OCI-LY7 (cell line): Measurements from ENCODE around the gene SPESP1. TPM values are rescaled to one million over a fixed set of nuclear protein-coding genes. Genes with fewer than 3 reads are reported as not detected.

Experiments
- BruUV-seq: library from RNA; stranded (reverse); fragments of 400-500 nt; replicated peaks from 2 replicates; lab custom pipeline; 2021; lab: Mats Ljungman, UMichigan
- CTCF ChIA-PET: fragments of 300-600 bp; sonication (Branson Sonifier 250); formaldehyde crosslinking; loops from one replicate; lab custom pipeline; 2022; ENCODE audit warnings: antibody characterized with exemption; ENCODE audit not compliant: unreplicated experiment; lab: Charles Lee
- POLR2A ChIA-PET: fragments of 300-600 bp; sonication (Branson Sonifier 250); formaldehyde crosslinking; loops from one replicate; lab custom pipeline; 2022; ENCODE audit warnings: antibody characterized with exemption; lab: Charles Lee
- DNase-seq: peaks from one replicate; pipeline ENCODE4 v3.0.0-alpha.2; 2015; ENCODE audit warnings: low spot score
- H2AFZ ChIP-seq: fragments of 200-600 bp; sonication (generic), shearing (Covaris generic); 2 replicates; pipeline ENCODE4 v1.6.1; 2014; ENCODE audit warnings: mild to moderate bottlenecking, antibody characterized with exemption, low read length, moderate library complexity
- H3K27ac ChIP-seq: fragments of 200-600 bp; sonication (generic); 2 replicates; pipeline ENCODE4 v1.5.1; 2014; ENCODE audit warnings: mixed run types, low read depth, mild to moderate bottlenecking, moderate library complexity, low read length, inconsistent platforms; ENCODE audit not compliant: poor library complexity, severe bottlenecking
- H3K36me3 ChIP-seq: fragments of 200-600 bp; sonication (generic); 2 replicates; pipeline ENCODE4 v1.6.1; 2014; ENCODE audit warnings: mild to moderate bottlenecking, antibody characterized with exemption, low read length, moderate library complexity, mixed read lengths; ENCODE audit not compliant: insufficient read depth
- H3K4me1 ChIP-seq: fragments of 200-600 bp; sonication (generic); 2 replicates; pipeline ENCODE4 v1.5.1; 2014; ENCODE audit warnings: mild to moderate bottlenecking, low read length; ENCODE audit not compliant: insufficient read depth, poor library complexity, severe bottlenecking
- H3K4me2 ChIP-seq: fragments of 200-600 bp; sonication (generic); 2 replicates; pipeline ENCODE4 v1.6.1; 2014; ENCODE audit warnings: mild to moderate bottlenecking, low read length
- H3K4me3 ChIP-seq: fragments of 200-600 bp; sonication (generic); 2 replicates; pipeline ENCODE4 v1.5.1; 2014; ENCODE audit warnings: mild to moderate bottlenecking, low read depth, low read length; ENCODE audit not compliant: poor library complexity, severe bottlenecking
- H3K79me2 ChIP-seq: fragments of 200-600 bp; sonication (generic); 2 replicates; pipeline ENCODE4 v1.6.1; 2016; ENCODE audit warnings: low read depth, mild to moderate bottlenecking, low read length, moderate library complexity, mixed read lengths; ENCODE audit not compliant: insufficient read depth
- H3K9me2 ChIP-seq: fragments of 200-600 bp; sonication (generic); 2 replicates; pipeline ENCODE4 v1.6.1; 2016; ENCODE audit warnings: mild to moderate bottlenecking, low read length, mixed read lengths; ENCODE audit not compliant: insufficient read depth
- H3K9me3 ChIP-seq: fragments of 200-600 bp; sonication (generic); 2 replicates; pipeline ENCODE4 v1.6.1; 2014; ENCODE audit warnings: mild to moderate bottlenecking, mixed run types, low read length, mixed read lengths
- H4K20me1 ChIP-seq: fragments of 200-600 bp; sonication (generic); 2 replicates; pipeline ENCODE4 v1.6.1; 2014; ENCODE audit warnings: mild to moderate bottlenecking, antibody characterized with exemption, low read length, moderate library complexity, mixed read lengths; ENCODE audit not compliant: insufficient read depth
- CTCF ChIP-seq: fragments of 200-600 bp; sonication (generic); conservative IDR thresholded peaks from 2 replicates; pipeline ENCODE4 v1.5.1; 2014; ENCODE audit warnings: mild to moderate bottlenecking, antibody characterized with exemption, low read length, moderate library complexity, mixed read lengths
- EZH2phosphoT487 ChIP-seq: fragments of 200-600 bp; sonication (generic); IDR thresholded peaks from 2 replicates; pipeline ENCODE4 v1.6.1; 2018; ENCODE audit warnings: low read depth, borderline replicate concordance, mild to moderate bottlenecking, mixed run types, antibody characterized with exemption, low read length, moderate library complexity, mixed read lengths
- intact Hi-C: fragments of 100-400 bp; cut with micrococcal nuclease; formaldehyde crosslinking; loops from one replicate; pipeline ENCODE4 v1.10.0; 2022; ENCODE audit not compliant: unreplicated experiment
- total RNA-seq, 2 experiments: library from RNA; depleted of rRNA in 1 of 2; stranded (reverse); fragments of >200 nt in 1 of 2; shearing (Covaris generic) in 1 of 2; gene quantifications; 2 replicates each; pipeline ENCODE4 v1.2.3, GENCODE V29; 2014 to 2022

Gene SPESP1
- total RNA-seq, 2 experiments from 2014 or later: not detected

GRCh38 chr15:68979006-68979405 lies 48.7 kb downstream of the SPESP1 start:
- ChIA-PET CTCF (no interaction called here), POLR2A (no interaction called here)
- H2AFZ ChIP-seq: no peak overlapping the region
- H3K9me3 ChIP-seq: no peaks in the 10 kb centered on the region
- TF ChIP-seq EZH2phosphoT487 (no peak), CTCF (no peak)
- no peak overlapping the region for H3K27ac ChIP-seq
- H3K79me2 ChIP-seq: no peaks in the 10 kb centered on the region
- H3K9me2 ChIP-seq: no peaks in the 10 kb centered on the region
- no peak overlapping the region for H3K4me3 ChIP-seq
- no peak overlapping the region for H3K4me2 ChIP-seq
- DNase-seq: no peak
- H3K36me3 ChIP-seq: no peaks in the 10 kb centered on the region
- H3K4me1 ChIP-seq: no peaks in the 10 kb centered on the region
- intact Hi-C loops: no loop called here
- no TSS peak for BruUV-seq
- H4K20me1 ChIP-seq: no peaks in the 10 kb centered on the region

- H3K36me3 ChIP-seq: no peaks in the 10 kb centered on the region
- no peaks in the 10 kb centered on the region for H3K4me1 ChIP-seq
- H3K27ac ChIP-seq: no peak overlapping the region
- intact Hi-C loops: no loop called here
- ChIA-PET POLR2A (no interaction called here), CTCF (no interaction called here)
- H3K79me2 ChIP-seq: no peaks in the 10 kb centered on the region
- no peak for DNase-seq
- no peak overlapping the region for H3K4me3 ChIP-seq
- no peak overlapping the region for H3K4me2 ChIP-seq
- H3K9me2 ChIP-seq: no peaks in the 10 kb centered on the region
- no peaks in the 10 kb centered on the region for H4K20me1 ChIP-seq
- BruUV-seq: no TSS peak
- no peak for TF ChIP-seq CTCF
- TF ChIP-seq EZH2phosphoT487: no peak
- no peak overlapping the region for H2AFZ ChIP-seq
- H3K9me3 ChIP-seq: no peaks in the 10 kb centered on the region
Observed at GRCh38 chr15:68979816-68980215, 49.5 kb downstream of the SPESP1 start.

GRCh38 chr15:68980786-68981185 lies 50.5 kb downstream of the SPESP1 start:
- no peak overlapping the region for H3K4me3 ChIP-seq
- DNase-seq: no peak
- no peaks in the 10 kb centered on the region for H3K9me3 ChIP-seq
- ChIA-PET CTCF (no interaction called here), POLR2A (no interaction called here)
- H3K27ac ChIP-seq: no peak overlapping the region
- no peaks in the 10 kb centered on the region for H3K36me3 ChIP-seq
- no peaks in the 10 kb centered on the region for H3K9me2 ChIP-seq
- no peaks in the 10 kb centered on the region for H3K4me1 ChIP-seq
- no peaks in the 10 kb centered on the region for H4K20me1 ChIP-seq
- no TSS peak for BruUV-seq
- TF ChIP-seq EZH2phosphoT487: no peak
- no peak for TF ChIP-seq CTCF
- no peak overlapping the region for H2AFZ ChIP-seq
- intact Hi-C loops: no loop called here
- H3K79me2 ChIP-seq: no peaks in the 10 kb centered on the region
- H3K4me2 ChIP-seq: no peak overlapping the region
